Muscle of leg (tissue), 11 donors: ENCODE measurements around the gene ZNF608. TPM values are rescaled to one million over a fixed set of nuclear protein-coding genes. Genes with fewer than 3 reads are reported as not detected.

Experiments used
- DNase-seq: peaks from one replicate; pipeline ENCODE4 v3.0.0; 2013
- H3K27ac ChIP-seq: one replicate; pipeline ENCODE4 v1.5.1; 2013; ENCODE audit warnings: mild to moderate bottlenecking, low read length, control low read depth
- H3K27me3 ChIP-seq: one replicate; pipeline ENCODE4 v1.6.1; 2013; ENCODE audit warnings: low read length; ENCODE audit not compliant: control insufficient read depth, insufficient read depth
- H3K36me3 ChIP-seq: one replicate; pipeline ENCODE4 v1.6.1; 2013; ENCODE audit warnings: low read length; ENCODE audit not compliant: control insufficient read depth, insufficient read depth
- H3K4me1 ChIP-seq: one replicate; pipeline ENCODE4 v1.6.1; 2013; ENCODE audit warnings: low read length; ENCODE audit not compliant: control insufficient read depth, insufficient read depth
- H3K4me3 ChIP-seq: one replicate; pipeline ENCODE4 v1.5.1; 2013; ENCODE audit warnings: low read length, control low read depth
- H3K9me3 ChIP-seq: replicated peaks from 2 replicates; pipeline ENCODE4 v1.6.1; 2013; ENCODE audit warnings: low read depth, low read length; ENCODE audit not compliant: control insufficient read depth
- WGBS: methylation state at CpG from one replicate; pipeline ENCODE4 v1.1.5; 2013; ENCODE audit warnings: missing lambda C conversion rate; ENCODE audit not compliant: insufficient coverage; 5-methylcytosine and 5-hydroxymethylcytosine counted together
- polyA plus RNA-seq, 8 donors: library from polyadenylated mRNA; unstranded; fragments of 120-200 nt; gene quantifications; one replicate each; pipeline versions ENCODE4 v1.2.1 to v1.2.3, GENCODE V29; 2013; ENCODE audit warnings: inconsistent platforms in 1 of 8, low replicate concordance in 1 of 8; ENCODE audit not compliant: insufficient read length in 8 of 8, insufficient read depth in 1 of 8
- total RNA-seq: library from RNA; stranded (reverse); fragments of 120-200 nt; gene quantifications from one replicate; pipeline ENCODE4 v1.2.4, GENCODE V29; 2013

Gene ZNF608
- total and polyA plus RNA-seq, 9 donors: 16.3 to 27.5 (median 20.5) TPM

- Histone ChIP-seq H3K9me3 (no peaks in the 10 kb centered on the region), H3K27ac (no peak overlapping the region), H3K27me3 (no peaks in the 10 kb centered on the region), H3K36me3 (no peaks in the 10 kb centered on the region), H3K4me1 (peaks cover 24% of the 10 kb centered on the region), H3K4me3 (no peak overlapping the region)
- no peak for DNase-seq
- WGBS: 100% methylated on average over 1 of the region's 1 CpG
Measured at GRCh38 chr5:124737651-124738050, 8.8 kb downstream of the ZNF608 start.

GRCh38 chr5:124736805-124737188 is 9.6 kb downstream of the ZNF608 start:
- WGBS: no CpG with 5 or more reads among the region's 3 CpGs
- H3K27ac ChIP-seq: no peak overlapping the region

GRCh38 chr5:124736082-124736804 is 10.2 kb downstream of the ZNF608 start:
- Histone ChIP-seq H3K36me3 (no peaks in the 10 kb centered on the region), H3K27me3 (no peaks in the 10 kb centered on the region), H3K9me3 (no peaks in the 10 kb centered on the region), H3K4me1 (peaks cover 16% of the 10 kb centered on the region), H3K4me3 (no peak overlapping the region), H3K27ac (peak overlapping the region; percentile 77)
- WGBS: no CpG with 5 or more reads among the region's 6 CpGs
- DNase-seq: peak; percentile 80

More at GRCh38 chr5:124736805-124737188, 9.6 kb downstream of the ZNF608 start:
- Histone ChIP-seq H3K4me1 (peaks cover 19% of the 10 kb centered on the region), H3K9me3 (no peaks in the 10 kb centered on the region), H3K27me3 (no peaks in the 10 kb centered on the region), H3K36me3 (no peaks in the 10 kb centered on the region), H3K4me3 (no peak overlapping the region)
- no peak for DNase-seq

GRCh38 chr5:124735169-124735858 is 11.1 kb downstream of the ZNF608 start:
- no peaks in the 10 kb centered on the region for H3K27me3 ChIP-seq
- no peaks in the 10 kb centered on the region for H3K36me3 ChIP-seq
- peak; percentile 82 for DNase-seq
- peak overlapping the region; percentile 23 for H3K4me3 ChIP-seq
- H3K9me3 ChIP-seq: no peaks in the 10 kb centered on the region
- H3K27ac ChIP-seq: peak overlapping the region; percentile 77
- peaks cover 16% of the 10 kb centered on the region for H3K4me1 ChIP-seq
- 6% methylated on average over 22 of the region's 24 CpGs for WGBS

GRCh38 chr5:124734574-124735168 is 11.8 kb downstream of the ZNF608 start:
- Histone ChIP-seq H3K4me3 (peak overlapping the region; percentile 23), H3K27ac (peak overlapping the region; percentile 77), H3K4me1 (peaks cover 13% of the 10 kb centered on the region), H3K27me3 (no peaks in the 10 kb centered on the region), H3K36me3 (no peaks in the 10 kb centered on the region), H3K9me3 (no peaks in the 10 kb centered on the region)
- no peak for DNase-seq
- 0% methylated on average over 1 of the region's 8 CpGs for WGBS

GRCh38 chr5:124733329-124733650 is 13.1 kb downstream of the ZNF608 start:
- peaks cover 13% of the 10 kb centered on the region for H3K4me1 ChIP-seq

GRCh38 chr5:124732428-124733328 is 13.8 kb downstream of the ZNF608 start:
- no peak overlapping the region for H3K27ac ChIP-seq
- no peak for DNase-seq
- no peak overlapping the region for H3K4me3 ChIP-seq
- H3K36me3 ChIP-seq: no peaks in the 10 kb centered on the region
- no peaks in the 10 kb centered on the region for H3K9me3 ChIP-seq
- 100% methylated on average over 2 of the region's 3 CpGs for WGBS
- H3K4me1 ChIP-seq: peaks cover 13% of the 10 kb centered on the region
- H3K27me3 ChIP-seq: no peaks in the 10 kb centered on the region

More at GRCh38 chr5:124733329-124733650, 13.1 kb downstream of the ZNF608 start:
- Histone ChIP-seq H3K9me3 (no peaks in the 10 kb centered on the region), H3K27me3 (no peaks in the 10 kb centered on the region), H3K4me3 (no peak overlapping the region), H3K27ac (no peak overlapping the region), H3K36me3 (no peaks in the 10 kb centered on the region)
- WGBS: no CpG with 5 or more reads among the region's 1 CpG
- no peak for DNase-seq

GRCh38 chr5:124730381-124730780 is 16.1 kb downstream of the ZNF608 start:
- no peak for DNase-seq
- H3K27ac ChIP-seq: peak overlapping the region; percentile 45
- no peaks in the 10 kb centered on the region for H3K9me3 ChIP-seq
- peaks cover 11% of the 10 kb centered on the region for H3K4me1 ChIP-seq
- 100% methylated on average over 1 of the region's 2 CpGs for WGBS
- H3K36me3 ChIP-seq: no peaks in the 10 kb centered on the region
- H3K4me3 ChIP-seq: no peak overlapping the region
- H3K27me3 ChIP-seq: no peaks in the 10 kb centered on the region

GRCh38 chr5:124729720-124730359 is 16.6 kb downstream of the ZNF608 start:
- DNase-seq: peak; percentile 58
- no peaks in the 10 kb centered on the region for H3K9me3 ChIP-seq
- no peaks in the 10 kb centered on the region for H3K27me3 ChIP-seq
- 100% methylated on average over 1 of the region's 1 CpG for WGBS
- peak overlapping the region; percentile 45 for H3K27ac ChIP-seq
- H3K4me1 ChIP-seq: peaks cover 11% of the 10 kb centered on the region
- H3K4me3 ChIP-seq: no peak overlapping the region
- H3K36me3 ChIP-seq: no peaks in the 10 kb centered on the region
